ENCODE results near the gene CKS1B. TPM values are rescaled to one million over a fixed set of nuclear protein-coding genes. Genes with fewer than 3 reads are reported as not detected.

CKS1B gene
- total RNA-seq, 4 donors from 2014 or later, result 3.6 to 15.7 (median 7.9) TPM

GRCh38 chr1:154940651-154941194 is 33.8 kb upstream of the CKS1B start:
- TF ChIP-seq POLR2A (IDR thresholded peaks at IDR 0.05), result no peak
- TF ChIP-seq CTCF (IDR thresholded peaks at IDR 0.05 in 4 of 5, conservative IDR thresholded peaks at IDR 0.05 in 1 of 5), result no peak
- DNase-seq, result no peak
- Histone ChIP-seq H3K36me3 (peaks cover 0 to 11% of the 10 kb centered on the region in 2 donors), H3K9me3 (no peaks in the 10 kb centered on the region), H3K4me3 (no peak overlapping the region), H3K4me1 (peaks cover 14 to 18% of the 10 kb centered on the region in 2 donors), H3K27ac (no peak overlapping the region), H3K27me3 (no peaks in the 10 kb centered on the region)
- intact Hi-C loops (cut with DNase I; ENCODE audit: low total_unique reads), result no loop called here
- ATAC-seq, result no peak
- in situ Hi-C loops (cut with MboI; ENCODE audit: low sequenced_read_pairs in 4 of 4), result no loop called here

- Histone ChIP-seq H3K27me3 (no peaks in the 10 kb centered on the region), H3K9me3 (no peaks in the 10 kb centered on the region), H3K4me1 (peaks cover 10 to 13% of the 10 kb centered on the region in 2 donors), H3K27ac (no peak overlapping the region), H3K4me3 (no peak overlapping the region), H3K36me3 (peaks cover 0 to 16% of the 10 kb centered on the region in 2 donors)
- TF ChIP-seq CTCF (IDR thresholded peaks at IDR 0.05 in 4 of 5, conservative IDR thresholded peaks at IDR 0.05 in 1 of 5) (no peak), POLR2A (IDR thresholded peaks at IDR 0.05) (no peak)
- intact Hi-C loops (cut with DNase I; ENCODE audit: low total_unique reads), result no loop called here
- in situ Hi-C loops (cut with MboI; ENCODE audit: low sequenced_read_pairs in 4 of 4), result no loop called here
- DNase-seq (no peak), ATAC-seq (no peak)
Observed at GRCh38 chr1:154941333-154942013, 33.0 kb upstream of the CKS1B start.

- H3K36me3 ChIP-seq, result peaks cover 0 to 32% of the 10 kb centered on the region in 2 donors
- TF ChIP-seq CTCF (IDR thresholded peaks at IDR 0.05 in 4 of 5, conservative IDR thresholded peaks at IDR 0.05 in 1 of 5), result peak; percentile 34 to 79 (median 60)
- no peak for TF ChIP-seq POLR2A (IDR thresholded peaks at IDR 0.05)
- H3K9me3 ChIP-seq, result no peaks in the 10 kb centered on the region
- no peak for DNase-seq
- ATAC-seq, result peak in 1 of 2 donors; percentile 41
- H3K4me3 ChIP-seq, result no peak overlapping the region
- peaks cover 2 to 9% of the 10 kb centered on the region in 2 donors for H3K4me1 ChIP-seq
- intact Hi-C loops (cut with DNase I; ENCODE audit: low total_unique reads), result no loop called here
- in situ Hi-C loops (cut with MboI; ENCODE audit: low sequenced_read_pairs in 4 of 4), result no loop called here
- H3K27me3 ChIP-seq, result no peaks in the 10 kb centered on the region
- peak overlapping the region; percentile 10 to 68 (median 52) for H3K27ac ChIP-seq
Observed at GRCh38 chr1:154943649-154944400, 30.7 kb upstream of the CKS1B start.

GRCh38 chr1:154944401-154945159 is 29.9 kb upstream of the CKS1B start:
- ATAC-seq (no peak), DNase-seq (no peak)
- Histone ChIP-seq H3K4me3 (no peak overlapping the region), H3K36me3 (peaks cover 0 to 32% of the 10 kb centered on the region in 2 donors), H3K4me1 (peaks cover 2 to 9% of the 10 kb centered on the region in 2 donors), H3K9me3 (no peaks in the 10 kb centered on the region), H3K27ac (peak overlapping the region; percentile 10 to 68 (median 52)), H3K27me3 (no peaks in the 10 kb centered on the region)
- TF ChIP-seq CTCF (IDR thresholded peaks at IDR 0.05 in 4 of 5, conservative IDR thresholded peaks at IDR 0.05 in 1 of 5), result no peak
- no peak for TF ChIP-seq POLR2A (IDR thresholded peaks at IDR 0.05)
- intact Hi-C loops (cut with DNase I; ENCODE audit: low total_unique reads) (no loop called here), in situ Hi-C loops (cut with MboI; ENCODE audit: low sequenced_read_pairs in 4 of 4) (no loop called here)

Measured in gastrocnemius medialis (tissue), 4 donors.